ENCODE measurements around the gene PSMD7.

PSMD7 gene

DNA sequence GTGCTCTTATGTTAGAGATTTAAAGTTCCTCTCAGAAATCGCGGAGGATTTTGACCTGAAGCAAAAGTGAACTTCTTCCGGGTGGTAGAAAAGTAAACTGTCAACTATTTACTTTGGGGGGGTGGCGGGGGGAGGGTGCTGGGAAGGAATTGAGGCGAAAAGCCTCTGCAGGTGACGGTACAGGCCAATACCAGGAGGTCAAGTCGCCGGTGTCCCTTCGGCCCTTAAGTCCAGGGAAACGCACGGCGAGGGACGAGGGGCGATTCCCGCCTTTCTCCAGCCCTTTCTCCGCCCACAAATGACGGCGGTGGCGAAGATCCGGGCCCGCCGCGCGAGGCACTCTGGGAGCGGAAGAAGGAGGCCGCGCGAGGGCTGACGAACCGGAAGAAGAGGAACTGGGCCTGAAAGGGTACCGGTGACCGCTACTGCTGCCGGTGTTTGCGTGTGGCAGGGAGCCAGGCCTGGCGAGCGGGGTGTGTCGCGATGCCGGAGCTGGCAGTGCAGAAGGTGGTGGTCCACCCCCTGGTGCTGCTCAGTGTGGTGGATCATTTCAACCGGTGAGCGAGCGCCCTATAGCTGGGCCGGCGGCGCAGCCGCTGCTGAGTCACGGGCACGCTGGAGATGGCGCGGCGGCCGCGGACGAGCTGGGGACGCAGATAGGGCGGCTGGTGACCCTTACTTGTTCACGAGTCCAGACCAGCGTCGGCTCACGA lies at the start of gene PSMD7:
Gene PSMD7 (plus strand): TSS at position 383 of the 713 bp plus-strand sequence. CDS start 101 bp downstream, at position 484.
- DNase-seq: peak; percentile 93 to 97 (median 96)

DNA sequence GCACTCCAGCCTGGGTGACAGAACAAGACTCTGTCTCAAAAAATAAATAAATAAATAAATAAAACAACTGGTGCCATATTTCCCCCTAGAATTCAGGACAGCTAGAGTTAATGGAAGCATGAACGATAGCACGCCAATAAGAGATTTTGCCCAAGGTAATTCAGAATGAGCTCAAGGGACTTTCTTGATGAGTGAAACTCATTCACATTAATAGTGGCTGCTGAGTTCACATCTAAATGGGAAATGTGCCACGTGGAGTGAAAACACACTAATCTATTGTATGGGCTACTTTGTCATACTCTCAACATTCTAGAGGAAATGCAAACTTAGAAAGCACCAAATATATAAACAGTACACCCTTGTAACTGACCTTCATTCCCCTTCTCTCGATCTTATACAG lies 47.4 kb upstream of the PSMD7 start:
- DNase-seq: no peak

DNA sequence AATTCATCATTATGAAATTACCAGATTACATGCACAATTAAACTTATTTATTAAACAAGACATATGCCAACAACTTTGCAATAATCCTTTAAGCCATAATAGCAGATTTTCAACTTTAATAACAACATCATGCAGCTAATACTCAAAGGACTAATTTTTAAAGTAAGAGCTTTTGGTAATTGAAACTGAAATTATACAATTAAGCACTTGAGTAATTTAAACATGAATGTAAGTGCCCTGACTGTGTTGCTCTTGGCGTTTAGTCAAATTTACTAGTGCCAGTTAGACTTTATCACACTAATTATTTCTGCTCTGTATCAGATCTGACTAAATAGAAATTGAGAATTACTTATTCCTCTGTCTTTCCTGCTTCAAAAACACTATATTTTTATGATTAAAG lies 46.8 kb upstream of the PSMD7 start:
- DNase-seq: no peak

DNA sequence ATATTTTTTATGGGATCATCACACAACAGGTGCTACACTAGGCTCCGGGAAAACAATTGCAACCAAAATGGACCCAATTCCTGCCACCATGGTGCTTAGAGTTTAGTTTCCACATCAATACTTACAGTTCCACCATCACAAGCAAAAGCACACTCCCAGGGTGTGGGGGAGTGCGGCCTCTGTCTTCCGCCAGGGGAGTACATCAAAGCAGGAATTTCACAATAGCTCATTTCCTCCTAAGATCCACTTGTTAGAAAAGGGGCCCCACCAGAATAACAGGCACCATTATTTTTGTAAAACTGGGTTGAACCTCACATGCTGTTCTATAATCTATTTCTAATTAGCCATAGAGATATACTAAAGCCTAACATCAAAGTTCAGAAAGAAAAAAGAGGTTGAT lies 44.3 kb upstream of the PSMD7 start:
- no peak for DNase-seq

DNA sequence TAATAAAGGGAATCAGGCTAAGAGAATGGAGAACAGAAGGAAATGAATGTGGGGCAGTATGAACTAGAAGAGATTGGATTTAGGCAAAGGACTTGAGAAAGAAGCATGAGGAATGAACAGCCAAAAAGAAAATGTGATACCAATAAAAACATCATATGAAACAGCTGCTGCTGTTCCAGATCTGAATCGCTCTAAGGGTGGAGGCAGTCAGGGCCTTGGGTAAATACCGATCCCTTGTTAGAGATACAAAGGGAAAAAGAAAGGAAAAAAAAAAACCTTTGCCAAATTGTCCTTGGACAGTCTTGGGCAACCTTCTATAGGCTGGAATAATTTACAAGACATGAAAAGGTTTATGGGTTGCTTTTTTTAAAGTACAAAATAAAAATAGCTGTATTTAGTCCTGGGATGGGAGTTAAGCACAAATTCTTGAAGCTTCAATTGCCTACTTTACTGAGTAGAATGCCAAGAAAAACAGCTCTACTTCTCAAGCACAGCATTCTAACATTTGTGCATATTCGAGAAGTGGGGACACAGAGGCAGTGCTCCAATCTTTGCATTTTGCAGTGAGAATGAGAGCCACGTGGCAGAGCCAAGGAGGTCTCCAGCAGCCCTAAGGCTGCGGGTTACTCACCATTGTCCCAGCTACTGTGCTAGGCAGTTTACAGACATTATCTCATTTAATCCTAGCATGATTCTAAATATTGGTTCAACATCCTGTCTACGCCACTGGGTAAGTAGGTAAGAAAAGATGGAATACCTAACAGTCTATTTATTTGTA lies 43.3 kb upstream of the PSMD7 start:
- DNase-seq: no peak

DNA sequence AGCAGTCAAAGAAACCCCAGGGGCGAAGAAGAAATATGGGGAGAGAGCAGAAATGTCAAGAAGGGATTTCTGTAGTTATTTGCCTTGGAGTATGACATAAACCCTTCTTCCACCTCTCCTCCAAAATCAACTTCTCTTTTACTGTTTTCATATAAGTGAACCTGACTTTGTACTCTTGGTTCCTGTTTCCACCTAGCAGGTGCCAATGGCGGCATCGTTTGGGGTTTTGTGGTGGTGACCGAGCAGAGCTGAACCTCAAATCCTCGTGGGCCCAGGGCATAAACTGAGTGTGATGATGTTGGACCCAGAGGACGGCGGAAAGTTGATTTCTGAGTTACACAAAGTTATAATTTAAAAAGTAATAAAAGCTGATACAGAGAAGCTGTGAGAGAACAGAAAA lies 39.6 kb upstream of the PSMD7 start:
- DNase-seq: no peak

DNA sequence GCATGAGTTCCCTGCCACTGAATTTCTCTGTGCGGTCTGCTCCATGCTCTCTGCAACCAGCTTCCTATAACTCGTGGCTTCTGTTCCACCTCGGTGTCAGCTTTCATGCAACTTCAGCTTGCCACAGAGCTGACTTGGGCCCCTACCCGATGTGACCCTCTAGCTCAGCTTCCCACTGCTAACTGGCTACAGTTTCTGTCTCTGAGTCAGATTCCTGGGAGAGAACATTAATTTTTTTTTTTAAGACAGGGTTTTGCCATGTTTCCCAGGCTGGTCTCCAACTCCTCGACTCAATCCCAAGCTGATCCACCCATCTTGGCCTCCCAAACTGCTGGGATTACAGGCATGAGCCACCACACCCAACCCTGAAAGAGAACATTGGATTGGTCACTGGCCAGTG lies 35.5 kb upstream of the PSMD7 start:
- no peak for DNase-seq

DNA sequence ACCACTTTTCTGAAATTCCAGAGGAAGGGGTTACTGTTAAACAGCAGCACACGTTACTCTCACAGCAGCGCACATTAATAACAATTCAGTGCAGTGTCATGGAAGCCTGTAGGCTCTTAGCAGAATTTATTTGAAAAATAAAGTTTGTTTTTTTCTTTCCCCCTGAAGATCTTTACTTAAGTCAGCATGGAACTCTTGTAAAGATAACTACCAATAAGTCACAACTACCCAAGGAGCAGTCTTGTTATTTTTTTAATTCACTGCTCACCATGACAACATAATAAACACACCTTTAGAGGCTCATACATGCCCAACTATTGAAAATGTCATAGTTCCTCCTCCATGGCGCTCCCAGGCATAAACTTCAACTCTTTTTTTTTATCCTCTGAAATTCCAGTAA lies 31.8 kb upstream of the PSMD7 start:
- DNase-seq: no peak

DNA sequence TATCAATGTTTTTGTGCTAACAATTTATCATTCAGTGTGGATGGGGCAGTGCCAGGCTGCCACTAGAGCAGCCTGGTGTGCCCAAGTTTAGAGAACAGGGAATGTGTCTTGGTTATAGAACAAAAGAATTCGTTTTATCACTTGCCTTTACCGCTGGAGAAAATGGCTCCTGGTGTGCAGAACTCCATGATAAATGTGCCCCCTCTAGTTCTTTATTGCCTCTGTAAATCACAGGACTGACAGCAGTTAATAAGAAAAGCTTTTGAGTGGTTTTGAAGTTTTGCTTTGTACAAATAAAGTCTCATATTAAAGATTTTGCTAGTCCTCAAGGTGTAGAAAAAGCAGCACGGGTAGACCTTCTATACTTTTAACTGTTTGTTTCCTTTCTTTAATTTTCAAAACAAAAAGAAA lies 28.2 kb upstream of the PSMD7 start:
- DNase-seq: no peak

DNA sequence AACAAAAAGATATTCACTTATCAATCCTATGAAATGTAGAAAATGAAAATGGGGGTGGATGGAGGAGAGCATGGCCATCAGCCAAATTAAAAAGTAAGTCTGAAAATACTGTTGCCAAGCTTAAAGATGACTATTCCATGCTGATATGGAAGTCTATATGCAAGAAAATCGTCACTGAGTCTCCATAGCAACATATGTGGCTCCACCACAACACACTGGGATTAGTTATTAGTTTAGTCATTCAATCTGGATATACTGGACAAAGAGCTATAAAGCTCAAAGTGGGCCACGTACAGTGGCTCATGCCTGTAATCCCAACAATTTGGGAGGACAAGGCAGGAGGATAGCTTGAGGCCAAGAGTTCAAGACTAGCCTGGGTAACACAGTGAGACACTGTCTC lies 24.7 kb upstream of the PSMD7 start:
- no peak for DNase-seq

DNA sequence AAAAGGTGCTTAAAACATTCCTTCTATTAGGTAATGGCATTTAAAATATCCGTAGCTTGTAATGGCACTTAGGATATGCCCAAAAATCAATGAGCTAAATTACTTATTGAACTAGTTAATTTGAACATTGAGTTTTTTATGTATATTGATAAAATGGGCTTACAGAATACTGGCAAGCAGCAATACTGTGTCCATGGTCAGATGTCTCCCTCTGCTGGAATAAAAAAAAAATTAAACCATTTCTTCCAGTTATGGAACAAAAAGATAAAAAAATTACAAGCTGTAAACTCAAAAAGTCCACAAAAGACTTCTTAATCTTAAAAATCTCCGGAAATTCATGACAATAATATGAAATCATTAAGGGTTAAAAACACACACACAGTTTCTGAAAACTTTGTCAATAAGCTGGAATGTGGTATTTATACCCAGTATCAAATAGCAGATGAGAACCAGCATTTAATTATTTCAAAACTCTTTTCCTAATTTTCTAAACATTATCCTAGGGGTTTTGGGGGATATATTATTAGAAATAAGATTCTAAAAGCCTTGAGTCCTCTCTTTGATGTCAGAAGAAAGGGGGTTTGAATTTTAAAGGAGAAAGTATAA lies 21.5 kb upstream of the PSMD7 start:
- DNase-seq: peak; percentile 20 to 42 (median 35)

DNA sequence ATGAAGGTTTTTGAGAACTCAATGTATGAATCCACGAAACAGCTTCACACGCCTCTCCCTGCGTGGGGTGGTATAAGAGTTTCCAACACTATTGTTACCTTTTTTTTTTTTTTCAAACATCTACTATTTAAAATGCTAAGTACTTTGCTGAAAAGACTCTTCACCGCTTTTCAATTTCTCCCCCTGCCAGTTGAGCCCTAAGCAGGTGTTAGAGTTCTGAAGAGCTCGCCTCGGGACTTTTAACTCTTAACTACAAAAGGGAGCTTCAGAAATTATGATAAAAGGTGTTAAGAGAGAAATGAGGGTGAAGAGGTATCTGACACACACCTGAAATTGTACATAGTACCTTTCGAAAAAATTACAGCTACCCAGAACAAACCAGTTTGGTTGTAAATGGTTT lies 20.9 kb upstream of the PSMD7 start:
- no peak for DNase-seq

DNA sequence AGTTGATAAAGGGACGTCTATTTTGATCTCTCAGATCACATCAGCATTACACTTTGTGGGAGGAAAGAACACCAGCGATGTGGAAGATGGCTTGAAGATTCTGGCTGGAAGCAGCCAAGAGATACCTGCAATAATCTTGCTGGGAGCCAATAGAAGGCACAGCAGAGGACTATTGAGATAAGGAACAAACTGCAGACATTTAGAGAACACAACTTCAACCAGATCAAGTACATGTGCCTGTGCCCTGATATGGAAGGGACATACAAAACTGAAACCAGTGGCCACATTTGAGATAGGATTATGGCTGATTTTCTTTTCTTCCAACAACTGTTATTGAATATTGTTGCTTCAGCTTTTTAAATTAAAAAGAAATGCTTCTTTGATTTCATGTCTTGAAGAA lies 18.6 kb upstream of the PSMD7 start:
- DNase-seq: no peak

DNA sequence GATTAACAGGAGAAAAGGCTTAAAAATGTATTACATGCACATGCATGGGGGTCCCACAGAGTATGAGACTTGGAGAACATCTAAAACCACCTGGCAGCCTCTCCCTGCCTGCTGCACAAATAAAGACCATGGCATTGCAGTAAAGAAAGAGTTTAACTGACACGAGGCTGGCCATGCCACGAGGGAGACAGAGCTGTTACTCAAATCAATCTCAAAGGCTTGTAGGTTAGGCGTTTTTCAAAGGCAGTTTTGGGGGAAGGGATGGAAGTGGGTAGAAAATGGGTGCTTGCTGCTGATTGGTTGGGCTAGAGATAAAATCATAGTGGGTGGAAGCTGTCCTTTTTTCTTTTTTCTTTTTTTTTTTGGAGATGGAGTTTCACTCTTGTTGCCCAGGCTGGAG lies 17.3 kb upstream of the PSMD7 start:
- DNase-seq: no peak

DNA sequence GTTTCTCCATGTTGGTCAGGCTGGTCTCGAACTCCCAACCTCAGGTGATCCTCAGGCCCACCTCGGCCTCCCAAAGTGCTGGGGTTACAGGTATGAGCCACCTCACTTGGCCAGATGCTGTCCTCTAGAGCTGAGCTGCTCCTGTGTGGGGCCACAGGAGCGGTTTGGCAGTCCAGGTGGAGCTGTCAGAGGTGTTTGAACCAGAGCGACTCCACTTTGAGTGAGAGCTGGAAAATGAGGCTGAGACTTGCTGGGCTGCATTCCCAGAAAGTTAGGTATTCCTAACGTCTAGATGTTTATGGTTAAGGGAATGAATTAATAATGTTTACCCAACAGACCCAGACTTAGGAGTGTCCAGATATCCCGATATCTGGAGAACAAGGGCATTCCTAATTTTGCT lies 16.8 kb upstream of the PSMD7 start:
- DNase-seq: no peak

DNA sequence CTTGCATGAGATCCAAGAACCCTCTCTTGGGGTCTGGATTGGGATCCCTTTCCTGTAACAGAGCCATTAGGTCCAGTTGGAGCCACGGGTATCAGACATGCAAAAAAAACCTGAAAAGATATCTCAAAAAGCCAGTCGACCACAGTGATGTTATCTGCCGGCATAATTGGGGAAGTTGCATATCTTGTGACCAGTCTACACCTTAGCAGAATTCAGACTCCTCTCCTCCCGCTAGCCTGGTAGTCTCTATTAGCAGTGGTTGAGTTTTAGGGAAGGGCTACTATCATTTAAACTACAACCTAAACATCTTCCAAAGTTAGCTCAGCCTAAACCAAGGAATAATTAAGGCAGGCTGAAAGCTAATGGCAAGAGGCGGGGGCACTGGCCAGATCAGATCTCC lies 16.2 kb upstream of the PSMD7 start:
- no peak for DNase-seq

DNA sequence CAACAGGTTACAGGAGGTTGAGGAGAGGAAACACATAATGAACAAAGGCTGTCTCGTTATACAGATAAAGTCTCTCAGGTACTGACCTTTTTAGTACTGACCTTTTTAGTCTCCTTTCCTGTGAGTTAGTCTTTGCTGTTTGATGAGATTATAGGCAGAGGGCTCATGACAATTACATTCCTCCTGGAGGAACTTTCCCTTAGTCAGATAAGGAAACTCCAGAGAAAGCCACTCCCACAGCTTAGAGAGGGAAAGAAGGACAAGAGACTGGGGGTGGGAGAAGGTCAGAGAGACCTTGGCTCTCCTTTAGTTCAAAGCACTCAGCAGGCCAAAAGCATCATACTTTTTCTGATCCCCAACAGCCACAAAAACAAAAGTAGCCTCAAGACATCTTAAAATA lies 15.3 kb upstream of the PSMD7 start:
- peak in 2 of 3 donors; percentile 19 to 28 for DNase-seq

DNA sequence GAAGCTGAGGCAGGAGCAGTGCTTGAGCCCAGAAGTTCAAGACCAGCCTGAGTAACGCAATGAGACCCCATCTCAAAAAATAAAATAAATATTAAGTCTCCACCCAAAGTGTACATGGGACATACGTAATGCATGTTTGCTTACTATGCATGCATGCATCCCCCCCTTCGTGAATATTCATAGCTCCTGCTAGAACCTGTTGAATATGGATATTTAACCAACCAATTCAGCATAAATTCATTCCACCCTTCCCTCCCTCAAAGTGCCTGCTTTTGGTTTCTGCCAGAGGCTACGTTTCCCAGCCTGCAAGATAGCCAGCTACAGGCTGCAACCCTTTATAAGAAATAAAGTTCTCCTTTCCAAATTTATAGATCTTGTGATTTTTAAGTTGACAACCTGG lies 12.9 kb upstream of the PSMD7 start:
- DNase-seq: no peak

DNA sequence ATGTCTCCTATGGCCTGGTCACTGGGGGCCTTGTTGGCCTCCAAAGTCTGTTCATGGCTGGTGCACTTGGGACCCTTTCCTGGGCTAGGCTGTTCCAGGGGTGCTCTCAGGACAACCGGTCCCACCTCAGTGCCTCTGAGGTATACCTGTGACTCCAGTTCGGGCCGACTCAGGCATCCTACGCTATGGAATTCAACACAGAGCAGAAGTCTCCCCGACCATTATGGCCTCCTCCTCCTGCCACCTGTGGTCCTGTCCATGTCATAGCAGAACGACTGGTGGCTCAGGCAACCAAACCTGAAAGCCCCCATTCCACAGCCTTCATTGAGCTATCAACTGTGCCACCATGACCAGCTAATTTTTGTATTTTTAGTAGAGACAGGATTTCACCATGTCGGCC lies 8.5 kb upstream of the PSMD7 start:
- DNase-seq: no peak

DNA sequence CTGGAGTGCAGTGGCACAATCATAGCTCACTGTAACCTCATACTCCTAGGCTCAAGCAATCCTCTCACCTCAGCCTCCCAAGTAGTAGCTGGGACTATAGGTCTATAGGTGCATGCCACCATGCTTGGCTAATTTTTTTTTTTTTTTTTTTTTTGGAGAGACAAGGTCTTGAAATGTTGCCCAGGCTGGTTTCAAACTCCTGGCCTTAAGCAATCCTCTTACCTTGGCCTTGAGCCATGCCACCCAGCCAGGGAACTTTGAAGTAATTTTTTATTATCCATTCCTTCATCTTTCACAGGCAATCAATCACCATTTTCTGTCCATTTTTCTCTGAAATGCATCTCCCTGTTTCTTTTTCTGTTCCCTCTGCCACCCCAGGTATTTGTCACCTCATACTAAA lies 6.3 kb upstream of the PSMD7 start:
- no peak for DNase-seq

DNA sequence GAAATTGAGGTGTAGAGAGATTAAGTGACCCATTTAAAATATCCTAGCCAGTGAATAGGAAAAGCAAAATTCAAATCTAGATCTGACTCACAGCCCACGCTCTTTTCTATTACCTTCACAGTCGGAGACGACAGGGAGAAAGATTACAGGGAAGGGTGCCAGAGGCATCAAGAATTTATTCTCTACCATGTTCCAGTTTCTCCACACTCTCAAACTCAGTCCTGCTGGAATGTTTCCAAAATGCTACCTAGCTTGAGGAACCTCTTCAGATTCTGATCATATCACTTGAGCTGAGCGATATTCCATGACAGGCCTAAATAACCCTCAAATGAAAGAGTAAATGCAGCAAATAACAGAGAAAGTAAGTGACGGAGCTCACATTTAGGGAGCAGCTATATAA lies 5.4 kb upstream of the PSMD7 start:
- DNase-seq: no peak

DNA sequence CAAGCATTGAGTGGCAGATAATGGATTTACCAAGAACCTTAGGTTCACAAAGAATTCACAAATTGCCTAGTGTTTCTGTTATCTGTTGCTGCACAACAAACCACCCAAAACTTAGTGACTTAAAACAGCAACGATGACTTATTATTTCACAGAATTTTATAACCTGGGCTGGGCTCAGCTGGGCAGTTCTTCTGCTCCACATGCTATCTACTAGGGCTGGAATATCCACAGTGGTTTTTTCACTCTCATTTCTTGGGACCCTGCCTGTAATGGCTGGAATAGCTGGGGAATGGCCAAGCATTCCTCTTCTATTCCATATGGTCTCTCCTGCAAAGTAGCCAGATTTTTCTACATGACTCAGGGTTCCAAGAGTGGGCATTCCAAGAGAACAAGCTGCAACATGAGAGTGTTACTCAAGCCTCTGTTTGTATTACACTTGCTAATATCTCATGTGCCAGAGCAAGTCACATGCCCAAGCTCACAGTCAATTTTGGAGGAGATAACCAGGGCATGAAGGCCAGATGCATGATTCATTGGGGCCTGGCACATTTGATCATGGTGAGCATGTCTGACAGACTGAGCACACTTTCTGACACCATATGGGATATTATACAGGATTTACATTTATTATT lies 4.9 kb upstream of the PSMD7 start:
- DNase-seq: no peak

DNA sequence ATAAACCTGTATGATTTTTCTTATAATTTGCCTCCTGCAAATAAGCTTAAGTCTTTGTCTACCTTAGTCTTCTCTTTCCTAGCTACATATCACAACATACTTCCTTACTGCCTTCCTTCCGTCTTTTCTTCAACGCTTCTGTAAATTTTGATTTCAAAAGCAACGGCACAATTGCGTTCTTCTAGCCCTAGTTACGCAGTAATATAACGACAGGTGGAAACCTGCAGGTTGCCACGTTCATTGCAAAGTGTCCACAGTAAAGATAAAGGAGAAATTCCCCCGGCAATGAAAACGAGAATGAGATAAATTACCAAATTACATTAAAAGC lies 546 bp upstream of the PSMD7 start:
- DNase-seq: peak in 1 of 3 donors; percentile 53

DNA sequence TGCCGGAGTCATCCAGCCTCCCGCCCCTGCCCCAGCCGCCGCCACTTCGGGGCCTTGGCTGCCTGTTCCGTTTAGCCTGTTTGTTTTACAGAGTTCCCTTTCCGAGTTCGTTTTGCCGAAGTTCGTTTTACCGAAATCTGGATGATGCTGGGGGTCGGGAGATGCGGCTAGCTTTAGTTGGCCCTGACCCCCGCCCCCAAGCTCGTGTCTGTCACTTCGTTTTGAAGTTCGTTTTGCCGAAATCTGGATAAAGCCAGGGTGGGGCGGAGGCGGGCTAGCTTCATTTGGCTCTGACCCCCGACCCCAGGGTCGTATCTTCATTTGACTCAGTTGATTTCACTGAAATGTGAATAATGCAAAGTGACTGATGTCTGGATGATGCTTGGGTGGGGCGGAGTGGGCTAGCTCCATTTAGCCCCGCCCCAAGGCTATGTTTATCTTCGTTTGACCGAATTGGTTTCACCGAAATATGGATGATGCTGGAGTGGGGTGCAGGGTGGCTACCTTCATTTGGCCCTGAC lies 591 bp downstream of the PSMD7 start:
- peak; percentile 34 to 43 (median 41) for DNase-seq
